Calu3 (cell line): ENCODE data around the gene RBMXL2. TPM values are rescaled to one million over a fixed set of nuclear protein-coding genes. Genes with fewer than 3 reads are reported as not detected.

Experiments
- BruUV-seq: library from RNA; stranded (reverse); fragments of 400-500 nt; replicated peaks from 2 replicates; lab custom pipeline; 2021; lab: Mats Ljungman, UMichigan
- CTCF ChIA-PET: fragments of 300-600 bp; sonication (Branson Sonifier 250); formaldehyde crosslinking; loops from one replicate; lab custom pipeline; 2022; ENCODE audit warnings: antibody characterized with exemption; lab: Charles Lee
- DNase-seq: peaks from one replicate; pipeline ENCODE4 v3.0.0; 2022
- H3K27ac Mint-ChIP-seq: one replicate; pipeline ENCODE4 v1.8.0; 2022; ENCODE audit warnings: mixed read lengths; ENCODE audit not compliant: unreplicated experiment
- H3K27me3 Mint-ChIP-seq: one replicate; pipeline ENCODE4 v1.8.0; 2022; ENCODE audit warnings: mixed read lengths; ENCODE audit not compliant: unreplicated experiment
- H3K36me3 Mint-ChIP-seq: one replicate; pipeline ENCODE4 v1.8.0; 2022; ENCODE audit warnings: mild to moderate bottlenecking, moderate library complexity, mixed read lengths; ENCODE audit not compliant: insufficient read depth, unreplicated experiment
- H3K4me1 Mint-ChIP-seq: one replicate; pipeline ENCODE4 v1.8.0; 2022; ENCODE audit warnings: mild to moderate bottlenecking, low read depth, mixed read lengths; ENCODE audit not compliant: unreplicated experiment
- H3K4me3 Mint-ChIP-seq: one replicate; pipeline ENCODE4 v1.8.0; 2022; ENCODE audit warnings: mild to moderate bottlenecking, low read depth, moderate library complexity, mixed read lengths; ENCODE audit not compliant: unreplicated experiment
- H3K9me3 Mint-ChIP-seq: one replicate; pipeline ENCODE4 v1.8.0; 2022; ENCODE audit warnings: low read depth, mixed read lengths; ENCODE audit not compliant: unreplicated experiment
- intact Hi-C: fragments of 100-400 bp; cut with micrococcal nuclease; formaldehyde crosslinking; loops from one replicate; pipeline ENCODE4 v1.10.0; 2022; ENCODE audit not compliant: unreplicated experiment
- total RNA-seq: library from RNA; stranded (reverse); gene quantifications from 2 replicates; pipeline ENCODE4 v1.2.3, GENCODE V29; 2022
- TF ChIP-seq, protein P1 (sequence below): fragments of 200-600 bp; IDR thresholded peaks from one replicate; pipeline ENCODE4 v1.8.0; 2022; ENCODE audit warnings: antibody characterized with exemption; ENCODE audit not compliant: unreplicated experiment

The RBMXL2 gene
- total RNA-seq, 1 experiment from 2014 or later: not detected

GRCh38 chr11:7057641-7058040, 31.2 kb upstream of the RBMXL2 start:
- Mint-ChIP-seq H3K27ac (no peak overlapping the region), H3K4me3 (no peak overlapping the region), H3K9me3 (no peaks in the 10 kb centered on the region), H3K27me3 (no peaks in the 10 kb centered on the region), H3K4me1 (no peaks in the 10 kb centered on the region), H3K36me3 (no peaks in the 10 kb centered on the region)
- CTCF ChIA-PET: interaction anchor here (0.6 kb wide), 1 partner anchor 715 kb away, joined by 9 read pairs; no protein-coding TSS in a partner anchor
- no TSS peak for BruUV-seq
- intact Hi-C loops: no loop called here
- TF ChIP-seq, protein P1, sequence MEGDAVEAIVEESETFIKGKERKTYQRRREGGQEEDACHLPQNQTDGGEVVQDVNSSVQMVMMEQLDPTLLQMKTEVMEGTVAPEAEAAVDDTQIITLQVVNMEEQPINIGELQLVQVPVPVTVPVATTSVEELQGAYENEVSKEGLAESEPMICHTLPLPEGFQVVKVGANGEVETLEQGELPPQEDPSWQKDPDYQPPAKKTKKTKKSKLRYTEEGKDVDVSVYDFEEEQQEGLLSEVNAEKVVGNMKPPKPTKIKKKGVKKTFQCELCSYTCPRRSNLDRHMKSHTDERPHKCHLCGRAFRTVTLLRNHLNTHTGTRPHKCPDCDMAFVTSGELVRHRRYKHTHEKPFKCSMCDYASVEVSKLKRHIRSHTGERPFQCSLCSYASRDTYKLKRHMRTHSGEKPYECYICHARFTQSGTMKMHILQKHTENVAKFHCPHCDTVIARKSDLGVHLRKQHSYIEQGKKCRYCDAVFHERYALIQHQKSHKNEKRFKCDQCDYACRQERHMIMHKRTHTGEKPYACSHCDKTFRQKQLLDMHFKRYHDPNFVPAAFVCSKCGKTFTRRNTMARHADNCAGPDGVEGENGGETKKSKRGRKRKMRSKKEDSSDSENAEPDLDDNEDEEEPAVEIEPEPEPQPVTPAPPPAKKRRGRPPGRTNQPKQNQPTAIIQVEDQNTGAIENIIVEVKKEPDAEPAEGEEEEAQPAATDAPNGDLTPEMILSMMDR: no peak
- DNase-seq: no peak

- intact Hi-C loops: no loop called here
- CTCF ChIA-PET: no interaction called here
- TF ChIP-seq, protein P1: no peak
Measured at GRCh38 chr11:7060868-7061267, 27.9 kb upstream of the RBMXL2 start.

GRCh38 chr11:7062534-7062933, 26.3 kb upstream of the RBMXL2 start:
- H3K36me3 Mint-ChIP-seq: no peaks in the 10 kb centered on the region
- no TSS peak for BruUV-seq
- no peaks in the 10 kb centered on the region for H3K9me3 Mint-ChIP-seq
- TF ChIP-seq, protein P1: no peak
- CTCF ChIA-PET: no interaction called here
- no peak overlapping the region for H3K4me3 Mint-ChIP-seq
- intact Hi-C loops: no loop called here
- H3K27me3 Mint-ChIP-seq: no peaks in the 10 kb centered on the region
- H3K4me1 Mint-ChIP-seq: no peaks in the 10 kb centered on the region
- no peak for DNase-seq
- H3K27ac Mint-ChIP-seq: no peak overlapping the region

More at GRCh38 chr11:7060868-7061267, 27.9 kb upstream of the RBMXL2 start:
- Mint-ChIP-seq H3K4me3 (no peak overlapping the region), H3K36me3 (no peaks in the 10 kb centered on the region), H3K4me1 (no peaks in the 10 kb centered on the region), H3K27me3 (no peaks in the 10 kb centered on the region), H3K9me3 (no peaks in the 10 kb centered on the region), H3K27ac (no peak overlapping the region)
- no peak for DNase-seq
- BruUV-seq: no TSS peak

DNA sequence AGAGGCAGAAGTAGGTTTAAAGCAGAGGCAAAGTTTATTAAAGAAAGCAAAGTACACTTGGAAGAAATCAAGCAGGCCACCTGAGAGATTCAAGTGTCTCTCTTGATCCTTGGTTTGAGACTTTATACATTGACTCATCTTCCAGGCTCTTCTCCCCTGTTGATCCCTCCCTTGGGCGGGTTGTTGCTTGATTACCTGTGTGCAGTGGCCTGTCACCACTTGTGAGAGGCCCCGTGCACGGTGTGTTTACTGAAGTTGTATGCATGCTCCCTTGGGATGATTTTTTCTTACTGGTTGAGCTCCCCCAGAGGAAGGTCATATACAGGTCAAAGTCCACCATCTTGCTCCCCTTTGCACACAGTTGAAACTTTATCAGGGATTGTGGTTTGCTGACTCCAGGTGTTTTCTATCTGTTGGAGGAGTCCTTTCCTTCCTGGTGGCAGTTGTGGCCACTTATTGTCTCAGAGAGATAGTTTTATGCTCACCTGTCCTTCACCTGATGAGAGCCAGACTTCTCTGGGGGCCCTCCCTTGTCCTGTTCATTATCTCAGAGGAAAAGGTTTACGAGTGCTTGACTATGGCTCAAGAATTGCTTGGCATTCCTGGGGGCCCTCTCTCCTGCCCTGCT, 16.3 kb upstream of the RBMXL2 start:
- CTCF ChIA-PET: no interaction called here
- Mint-ChIP-seq H3K36me3 (no peaks in the 10 kb centered on the region), H3K4me3 (no peak overlapping the region), H3K27me3 (peaks cover 13% of the 10 kb centered on the region), H3K27ac (no peak overlapping the region), H3K9me3 (peaks cover 2% of the 10 kb centered on the region), H3K4me1 (no peaks in the 10 kb centered on the region)
- BruUV-seq: no TSS peak
- TF ChIP-seq, protein P1: no peak
- intact Hi-C loops: no loop called here
- DNase-seq: no peak
